NCI-H226 (cell line): Measurements from ENCODE around the gene ZNF789.
A peak's percentile ranks its signal among the peaks of the same experiment; 100 is the strongest.
"Not testable (repeated sequence)": the region's sequence is repeated elsewhere in the genome, so short reads cannot be mapped to it uniquely, and the experiment has no call there.

Source experiments
- DNase-seq: peaks from one replicate; pipeline ENCODE4 v3.0.0-alpha.2; 2015

Gene ZNF789

GRCh38 chr7:99472561-99473314 lies at the start of gene ZNF789:
Gene ZNF789 (plus strand): TSS chr7:99472890. CDS start chr7:99476457, 3,567 bp downstream.
- DNase-seq = peak; percentile 96

DNA sequence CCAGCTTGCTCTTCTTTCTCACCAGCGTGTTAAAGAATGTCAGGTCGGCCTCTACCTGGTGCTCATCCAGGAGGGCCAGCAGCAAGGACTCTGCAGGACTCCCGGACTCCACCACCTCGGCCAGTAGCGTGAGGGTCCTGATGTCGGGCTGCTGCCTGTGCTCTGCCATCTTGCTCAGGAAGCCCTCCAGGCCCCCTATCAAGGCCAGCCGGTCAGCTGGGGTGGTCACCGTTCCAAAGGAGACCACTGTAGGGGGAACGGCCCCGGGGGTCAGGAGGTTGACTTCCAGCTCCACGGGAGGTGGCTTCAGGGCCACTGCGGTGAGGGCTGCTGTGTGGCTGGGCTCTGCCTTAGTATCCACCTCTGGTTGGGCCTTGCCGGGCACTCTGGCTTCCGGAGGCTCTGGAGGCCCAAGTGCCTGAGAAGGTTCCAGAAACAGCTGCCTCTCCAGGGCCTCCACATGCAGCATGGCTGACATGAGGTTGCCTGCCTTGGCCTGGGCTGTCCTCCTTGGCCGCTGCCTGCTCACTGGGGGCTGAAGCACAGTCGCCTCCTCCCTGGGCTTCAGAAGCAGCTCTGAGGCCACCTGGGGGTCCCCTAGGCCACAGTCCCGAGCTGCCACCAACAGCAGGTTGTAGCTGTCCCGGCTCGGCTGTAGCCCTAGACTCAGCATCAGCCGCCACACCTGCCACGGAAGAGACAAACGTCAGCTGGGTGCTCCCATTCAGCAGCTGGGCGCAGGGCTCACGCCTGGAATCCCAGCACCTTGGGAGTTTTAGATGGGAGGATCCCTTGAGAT lies 47.6 kb upstream of the ZNF789 start:
- no peak for DNase-seq

DNA sequence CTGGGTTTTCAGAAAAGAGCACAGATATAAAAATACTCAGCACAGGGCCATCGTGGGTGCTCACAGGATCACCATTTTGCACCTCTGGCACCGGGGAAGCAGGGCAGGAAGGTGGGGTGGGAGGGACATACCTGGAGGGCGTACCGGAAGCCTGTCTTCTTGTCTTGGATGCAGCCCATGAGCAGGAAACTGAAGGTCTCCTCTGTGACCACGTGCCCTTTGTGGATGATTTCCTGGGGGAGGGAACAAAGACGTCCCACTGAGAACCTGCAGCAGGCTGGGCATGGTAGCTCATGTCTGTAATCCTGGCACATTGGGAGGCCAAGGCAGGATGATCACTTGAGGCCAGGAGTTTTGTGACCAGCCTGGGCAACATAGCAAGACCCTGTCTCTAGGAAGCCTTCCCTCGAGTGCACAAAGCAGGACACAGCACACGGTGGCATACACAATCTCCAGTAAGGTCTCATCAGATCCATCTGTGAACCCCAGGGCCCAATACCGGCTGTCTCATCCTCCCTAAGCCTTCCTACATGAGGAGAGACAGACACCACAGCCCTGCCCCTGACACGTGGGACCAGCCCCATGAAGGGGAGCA lies 43.6 kb upstream of the ZNF789 start:
- DNase-seq = no peak

DNA sequence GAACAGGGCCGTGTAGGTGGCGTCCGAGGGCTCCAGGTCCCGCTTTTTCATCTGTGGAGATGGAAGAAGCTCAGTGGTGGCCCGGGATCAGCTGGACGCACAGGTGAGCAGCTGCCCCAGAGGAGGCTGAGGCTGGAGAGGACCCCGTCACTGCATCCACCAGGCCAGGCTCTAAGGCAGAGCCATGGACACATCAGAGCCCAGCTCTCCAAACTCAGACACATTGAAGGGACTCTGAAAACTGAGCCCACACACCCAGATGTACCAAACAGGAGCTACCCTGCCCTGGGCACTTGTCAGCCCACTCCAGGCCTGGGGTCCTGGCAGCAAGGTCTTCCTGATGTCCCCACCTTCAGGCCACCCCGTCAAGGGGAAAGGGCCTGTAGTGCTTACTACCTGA lies 42.9 kb upstream of the ZNF789 start:
- DNase-seq = no peak

DNA sequence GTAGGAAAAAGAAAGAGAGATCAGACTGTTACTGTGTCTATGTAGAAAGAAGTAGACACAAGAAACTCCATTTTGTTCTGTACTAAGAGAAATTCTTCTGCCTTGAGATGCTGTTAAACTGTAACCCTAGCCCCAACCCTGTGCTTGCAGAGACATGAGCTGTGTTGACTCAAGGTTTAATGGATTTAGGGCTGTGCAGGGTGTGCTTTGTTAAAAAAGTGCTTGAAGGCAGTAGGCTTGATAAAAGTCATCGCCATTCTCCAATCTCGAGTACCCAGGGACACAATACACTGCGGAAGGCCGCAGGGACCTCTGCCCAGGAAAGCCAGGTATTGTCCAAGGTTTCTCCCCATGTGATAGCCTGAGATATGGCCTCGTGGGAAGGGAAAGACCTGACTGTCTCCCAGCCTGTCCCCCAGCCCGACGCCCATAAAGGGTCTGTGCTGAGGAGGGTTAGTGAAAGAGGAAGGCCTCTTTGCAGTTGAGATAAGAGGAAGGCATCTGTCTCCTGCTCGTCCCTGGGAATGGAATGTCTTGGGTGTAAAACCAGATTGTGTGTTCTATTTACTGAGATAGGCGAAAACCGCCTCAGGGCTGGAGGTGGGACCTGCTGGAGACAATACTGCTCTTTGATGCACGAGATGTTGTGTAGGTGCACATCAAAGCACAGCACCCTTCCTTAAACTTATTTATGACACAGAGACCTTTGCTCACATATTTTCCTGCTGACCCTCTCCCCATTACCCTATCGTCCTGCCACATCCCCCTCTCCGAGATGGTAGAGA lies 40.7 kb upstream of the ZNF789 start:
- DNase-seq = not testable (repeated sequence)

GRCh38 chr7:99433158-99433557 lies 39.5 kb upstream of the ZNF789 start:
- no peak for DNase-seq

DNA sequence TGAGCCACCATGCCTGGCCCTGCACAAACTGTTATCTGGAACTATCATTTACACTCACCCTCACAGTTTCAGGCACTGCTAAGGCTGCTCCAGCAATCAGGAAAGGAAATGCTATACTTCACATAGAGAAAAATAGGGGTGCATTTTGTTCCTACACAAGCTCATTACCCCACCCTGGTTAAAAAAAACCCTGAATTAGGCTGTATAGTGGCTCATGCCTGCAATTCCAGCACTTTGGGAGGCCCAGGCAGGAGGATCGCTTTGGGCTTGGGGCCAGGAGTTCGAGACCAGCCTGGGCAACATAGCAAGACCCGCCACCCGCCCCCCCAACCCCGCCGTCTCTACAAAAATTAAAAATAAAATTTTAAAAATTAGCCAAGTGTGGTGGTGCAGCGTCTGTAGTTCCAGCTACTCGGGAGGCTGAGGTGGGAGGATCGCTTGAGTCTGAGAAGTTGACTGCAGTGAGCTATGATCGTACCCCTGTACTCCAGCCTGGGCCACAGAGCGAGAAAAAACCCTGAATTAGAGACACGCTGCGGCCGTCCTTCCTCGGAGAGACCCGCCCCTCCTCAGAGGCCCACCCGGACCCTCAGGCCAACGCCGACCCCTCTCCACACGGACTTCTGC lies 34.6 kb upstream of the ZNF789 start:
- DNase-seq = no peak

GRCh38 chr7:99438573-99439480 lies 33.9 kb upstream of the ZNF789 start, which contains the start of the genes CPSF4 and PTCD1:
Gene CPSF4 (plus strand): TSS chr7:99438943. CDS start chr7:99439083, 140 bp downstream.
Gene PTCD1 (minus strand): TSS chr7:99438798. CDS start chr7:99435242, 3,556 bp downstream.
- peak; percentile 94 for DNase-seq

DNA sequence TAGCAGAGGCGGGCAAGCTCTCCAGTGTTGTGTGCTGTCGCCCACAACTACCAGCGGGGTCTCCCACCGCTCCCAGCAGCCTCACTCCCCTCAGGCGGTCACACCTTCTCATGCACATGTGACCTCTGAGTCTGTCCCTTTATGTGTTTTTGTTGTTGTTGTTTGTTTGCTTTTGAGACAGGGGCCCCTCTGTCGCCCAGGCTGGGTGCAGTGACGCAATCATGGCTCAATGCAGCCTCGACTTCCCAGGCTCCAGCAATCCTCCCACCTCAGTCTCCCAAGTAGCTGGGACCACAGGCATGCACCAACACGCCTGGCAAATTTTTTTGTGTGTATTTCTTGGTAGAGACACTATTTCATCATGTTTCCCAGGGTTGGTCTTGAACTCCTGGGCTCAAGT lies 32.5 kb upstream of the ZNF789 start:
- no peak for DNase-seq

- DNase-seq = no peak
Observed at GRCh38 chr7:99446096-99446495, 26.6 kb upstream of the ZNF789 start.

- no peak for DNase-seq
Observed at GRCh38 chr7:99447943-99448342, 24.7 kb upstream of the ZNF789 start.

DNA sequence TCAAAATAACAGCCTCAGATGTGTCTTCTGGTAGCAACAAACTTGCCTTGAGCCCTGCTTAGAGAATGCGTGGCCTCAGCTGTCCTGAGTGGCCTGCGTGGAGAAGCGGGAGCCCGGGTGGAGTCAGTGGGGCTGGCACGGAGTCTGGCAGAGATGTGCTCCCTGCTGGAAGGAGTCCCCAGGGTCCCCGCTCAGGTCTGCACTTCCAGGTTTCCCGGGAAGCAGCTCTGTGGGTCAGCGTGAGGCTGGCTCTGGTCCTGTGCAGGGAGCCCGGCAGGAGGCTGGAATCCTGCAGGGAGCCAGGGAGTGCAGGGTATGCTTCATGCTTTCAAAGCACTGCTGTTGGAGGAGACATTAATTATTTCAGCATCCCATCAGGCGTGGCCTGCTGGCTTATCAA lies 23.8 kb upstream of the ZNF789 start:
- DNase-seq = no peak

- no peak for DNase-seq
Observed at GRCh38 chr7:99449326-99449725, 23.4 kb upstream of the ZNF789 start.

GRCh38 chr7:99451936-99452335 lies 20.8 kb upstream of the ZNF789 start:
- no peak for DNase-seq

DNA sequence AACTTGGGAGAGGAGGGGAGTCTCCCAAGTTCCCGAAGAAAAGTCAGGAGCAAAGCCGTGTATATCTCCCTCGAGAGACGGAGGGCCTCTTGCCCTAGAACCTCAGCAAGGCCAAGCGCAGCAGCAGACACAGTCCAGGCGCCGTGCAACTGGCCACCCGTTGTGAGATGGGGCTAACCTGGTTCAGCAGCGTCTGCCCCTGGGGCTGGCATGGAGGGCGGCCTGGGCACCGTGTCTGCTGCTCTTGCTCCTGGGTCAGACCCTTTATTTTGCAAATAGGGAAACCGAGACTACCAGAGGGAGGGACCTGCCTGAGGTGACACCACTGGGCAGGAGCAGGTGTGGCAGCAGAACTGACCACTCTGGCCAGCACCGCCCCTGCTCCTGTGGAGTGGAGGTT lies 20.1 kb upstream of the ZNF789 start:
- DNase-seq = no peak

DNA sequence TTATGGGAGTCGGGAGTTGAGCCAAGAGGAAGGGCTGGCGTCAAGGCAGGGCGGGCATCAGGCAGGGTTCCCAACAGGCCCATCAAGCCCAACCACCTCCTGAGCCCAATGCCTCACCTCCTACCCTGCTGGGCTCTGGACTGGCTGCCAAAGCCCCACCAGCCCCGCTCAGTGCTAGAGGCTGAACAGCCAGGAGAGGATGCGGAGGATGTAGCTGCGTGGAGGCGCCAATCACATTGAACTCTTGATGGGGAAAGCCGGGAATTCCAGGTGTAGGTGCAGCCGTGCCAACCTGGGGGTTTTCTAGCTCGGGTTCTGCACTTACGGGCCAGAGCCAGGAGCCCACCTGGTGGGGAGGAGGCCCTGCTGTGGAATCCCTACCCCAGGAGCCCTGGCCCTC lies 19.6 kb upstream of the ZNF789 start:
- DNase-seq = no peak

DNA sequence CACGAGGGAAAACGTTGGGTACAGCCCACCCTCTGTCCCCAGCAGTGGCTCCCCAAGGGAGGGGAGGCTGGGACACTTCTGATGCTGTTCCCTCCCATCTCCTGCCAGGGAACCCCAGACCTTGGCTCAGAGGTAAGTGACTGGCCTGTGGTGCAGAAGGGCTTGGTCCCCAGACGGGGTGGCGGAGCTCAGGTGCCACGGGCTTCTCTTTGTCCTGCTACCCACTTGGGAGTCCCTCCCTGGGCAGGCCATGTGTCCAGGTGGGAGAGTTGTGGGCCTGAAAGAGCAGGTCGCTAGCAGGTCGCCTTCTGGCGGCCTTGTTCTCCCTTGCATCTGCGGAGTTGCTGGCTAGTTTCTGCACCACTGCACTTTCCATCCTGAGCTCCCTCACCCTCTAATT lies 16.8 kb upstream of the ZNF789 start:
- DNase-seq = no peak

DNA sequence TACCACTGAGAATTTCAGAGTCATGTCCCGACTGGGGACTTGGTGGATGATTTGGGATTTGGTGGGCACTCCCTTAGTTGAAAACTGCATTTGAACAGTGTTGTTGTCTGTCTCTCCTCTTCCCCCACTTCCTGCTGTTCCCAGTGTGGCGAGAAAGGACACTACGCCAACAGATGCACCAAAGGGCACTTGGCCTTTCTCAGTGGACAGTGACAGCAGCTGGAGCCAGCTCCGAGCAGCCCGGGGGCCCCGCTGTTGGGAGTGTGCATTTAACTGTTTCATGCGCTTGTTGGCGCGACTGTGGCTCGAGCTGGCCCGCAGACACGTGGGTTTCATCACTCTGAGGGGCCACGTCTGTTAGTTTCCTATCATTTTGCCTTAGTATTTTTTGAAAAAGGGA lies 16.4 kb upstream of the ZNF789 start:
- no peak for DNase-seq

DNA sequence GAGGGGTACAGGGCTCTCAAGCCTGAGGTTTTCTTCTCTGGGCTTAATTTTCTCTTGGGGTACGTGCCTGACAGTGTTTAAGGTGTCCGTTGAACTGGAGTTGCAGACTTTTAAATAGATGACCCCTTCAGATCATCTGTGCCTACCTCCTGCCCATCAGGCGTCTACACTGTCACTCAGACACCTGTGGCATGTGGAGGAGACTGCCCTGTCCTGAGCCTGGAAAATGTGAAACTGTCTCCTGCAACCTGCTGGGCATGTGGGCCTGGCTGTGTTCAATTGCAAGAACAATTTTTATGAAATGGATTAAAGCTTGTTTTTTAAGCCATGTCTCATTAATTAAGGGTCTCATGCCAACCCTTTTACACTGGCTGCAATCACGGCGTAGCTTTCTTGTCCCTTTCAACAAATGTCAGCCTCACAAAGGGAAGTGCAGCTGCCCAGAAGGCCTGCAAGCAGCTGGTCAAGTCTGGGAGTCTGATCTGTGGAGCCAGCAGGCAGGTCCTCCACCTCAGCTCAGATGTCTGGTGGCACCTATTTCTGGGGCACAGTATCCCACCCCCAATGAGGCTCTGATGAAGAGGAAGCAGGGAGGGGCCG lies 15.5 kb upstream of the ZNF789 start:
- DNase-seq = no peak

- no peak for DNase-seq
Observed at GRCh38 chr7:99457650-99458493, 14.8 kb upstream of the ZNF789 start.
